AG10803 (cell line): ENCODE results near the gene MKI67.
"Not testable (repeated sequence)": the region's sequence is repeated elsewhere in the genome, so short reads cannot be mapped to it uniquely, and the experiment has no call there.

Source experiments
- DNase-seq: peaks from one replicate; pipeline ENCODE4 v3.0.0; 2010; ENCODE audit warnings: low read depth
- H3K4me3 ChIP-seq: 2 replicates; pipeline ENCODE4 v1.5.1; 2011; ENCODE audit warnings: mild to moderate bottlenecking, low read length, control low read depth
- CTCF ChIP-seq: conservative IDR thresholded peaks from 2 replicates; pipeline ENCODE4 v1.5.1; 2011; ENCODE audit warnings: mild to moderate bottlenecking, low read length, control low read depth, inconsistent platforms

MKI67 gene

GRCh38 chr10:128167926-128168520 is 41.8 kb upstream of the MKI67 start:
- no peak overlapping the region for H3K4me3 ChIP-seq
- no peak for DNase-seq
- TF ChIP-seq CTCF = no peak

GRCh38 chr10:128167123-128167522 is 40.9 kb upstream of the MKI67 start:
- not testable (repeated sequence) for H3K4me3 ChIP-seq, DNase-seq

- no peak for DNase-seq
- no peak for TF ChIP-seq CTCF
- H3K4me3 ChIP-seq = no peak overlapping the region
Observed at GRCh38 chr10:128166151-128166550, 39.9 kb upstream of the MKI67 start.

- no peak for TF ChIP-seq CTCF
- no peak for DNase-seq
Observed at GRCh38 chr10:128165536-128165935, 39.3 kb upstream of the MKI67 start.

GRCh38 chr10:128163701-128164100 is 37.5 kb upstream of the MKI67 start:
- TF ChIP-seq CTCF = no peak
- DNase-seq = no peak
- H3K4me3 ChIP-seq = no peak overlapping the region

More at GRCh38 chr10:128165536-128165935, 39.3 kb upstream of the MKI67 start:
- no peak overlapping the region for H3K4me3 ChIP-seq

GRCh38 chr10:128161031-128161430 is 34.8 kb upstream of the MKI67 start:
- DNase-seq = no peak
- TF ChIP-seq CTCF = no peak
- no peak overlapping the region for H3K4me3 ChIP-seq

GRCh38 chr10:128160297-128160711 is 34.1 kb upstream of the MKI67 start:
- H3K4me3 ChIP-seq = no peak overlapping the region
- DNase-seq = no peak
- no peak for TF ChIP-seq CTCF
